Brain microvascular endothelial cell (primary cell): ENCODE data around the gene NOVA1.

Experiments
- DNase-seq: peaks from one replicate; pipeline ENCODE4 v3.0.0-alpha.2; 2020
- H3K27ac ChIP-seq: fragments of 250-450 bp; sonication (Bioruptor Pico); 2 replicates; pipeline ENCODE4 v1.5.1; 2020; ENCODE audit warnings: mild to moderate bottlenecking, moderate library complexity
- H3K27me3 ChIP-seq: fragments of 250-450 bp; sonication (Bioruptor Pico); replicated peaks from 2 replicates; pipeline ENCODE4 v1.5.1; 2020; ENCODE audit warnings: mild to moderate bottlenecking
- H3K36me3 ChIP-seq: fragments of 250-450 bp; sonication (Bioruptor Pico); replicated peaks from 2 replicates; pipeline ENCODE4 v1.5.1; 2020; ENCODE audit warnings: mild to moderate bottlenecking
- H3K4me3 ChIP-seq: 2 replicates; pipeline ENCODE4 v1.5.1; 2011; ENCODE audit warnings: low read depth, mild to moderate bottlenecking, control low read depth, low read length, moderate library complexity
- in situ Hi-C: cut with HindIII; loops from 2 replicates; pipeline ENCODE4 v1.10.0; 2017; ENCODE audit warnings: low sequenced_read_pairs, low pct_ligation_motif_present
- TF ChIP-seq, protein P1 (sequence below): IDR thresholded peaks from 2 replicates; pipeline ENCODE4 v1.5.1; 2011; ENCODE audit warnings: low read depth, mild to moderate bottlenecking, moderate library complexity, low read length, control low read depth, inconsistent platforms; ENCODE audit errors: missing control alignments

Gene NOVA1

DNA sequence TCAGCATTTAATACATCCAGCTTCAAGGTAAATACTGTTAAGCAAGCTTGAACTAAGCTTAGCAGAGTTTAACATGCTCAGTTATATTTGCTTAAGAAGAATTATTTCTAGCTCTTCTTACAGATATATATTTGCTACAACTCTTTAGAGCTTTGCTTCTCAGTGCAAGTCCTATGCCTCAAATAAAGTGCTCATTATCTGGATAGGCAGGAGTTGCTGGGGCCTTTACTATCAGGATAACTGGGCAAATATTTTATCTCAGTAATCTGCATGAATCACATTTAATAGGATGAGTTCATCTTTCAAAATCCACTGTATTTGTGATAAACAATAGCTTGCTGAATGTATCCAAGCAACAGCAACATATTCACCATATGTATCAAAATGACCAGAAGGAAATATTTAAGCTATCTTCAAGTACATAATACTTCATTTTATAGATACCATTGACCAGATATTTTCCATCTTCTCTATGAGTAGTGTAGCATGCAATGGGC lies 187.6 kb downstream of the NOVA1 start:
- H3K27ac ChIP-seq: no peak overlapping the region
- no peak for DNase-seq
- H3K4me3 ChIP-seq: no peak overlapping the region
- TF ChIP-seq, protein P1, sequence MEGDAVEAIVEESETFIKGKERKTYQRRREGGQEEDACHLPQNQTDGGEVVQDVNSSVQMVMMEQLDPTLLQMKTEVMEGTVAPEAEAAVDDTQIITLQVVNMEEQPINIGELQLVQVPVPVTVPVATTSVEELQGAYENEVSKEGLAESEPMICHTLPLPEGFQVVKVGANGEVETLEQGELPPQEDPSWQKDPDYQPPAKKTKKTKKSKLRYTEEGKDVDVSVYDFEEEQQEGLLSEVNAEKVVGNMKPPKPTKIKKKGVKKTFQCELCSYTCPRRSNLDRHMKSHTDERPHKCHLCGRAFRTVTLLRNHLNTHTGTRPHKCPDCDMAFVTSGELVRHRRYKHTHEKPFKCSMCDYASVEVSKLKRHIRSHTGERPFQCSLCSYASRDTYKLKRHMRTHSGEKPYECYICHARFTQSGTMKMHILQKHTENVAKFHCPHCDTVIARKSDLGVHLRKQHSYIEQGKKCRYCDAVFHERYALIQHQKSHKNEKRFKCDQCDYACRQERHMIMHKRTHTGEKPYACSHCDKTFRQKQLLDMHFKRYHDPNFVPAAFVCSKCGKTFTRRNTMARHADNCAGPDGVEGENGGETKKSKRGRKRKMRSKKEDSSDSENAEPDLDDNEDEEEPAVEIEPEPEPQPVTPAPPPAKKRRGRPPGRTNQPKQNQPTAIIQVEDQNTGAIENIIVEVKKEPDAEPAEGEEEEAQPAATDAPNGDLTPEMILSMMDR: no peak
- no peaks in the 10 kb centered on the region for H3K36me3 ChIP-seq
- H3K27me3 ChIP-seq: no peaks in the 10 kb centered on the region
- in situ Hi-C loops: no loop called here

GRCh38 chr14:26404927-26405326 lies 192.9 kb downstream of the NOVA1 start:
- TF ChIP-seq, protein P1: no peak
- no peak overlapping the region for H3K4me3 ChIP-seq
- no peak overlapping the region for H3K27ac ChIP-seq
- no peak for DNase-seq
- no peaks in the 10 kb centered on the region for H3K27me3 ChIP-seq
- in situ Hi-C loops: no loop called here
- H3K36me3 ChIP-seq: no peaks in the 10 kb centered on the region

GRCh38 chr14:26403760-26404159 lies 194.1 kb downstream of the NOVA1 start:
- TF ChIP-seq, protein P1: no peak
- no peaks in the 10 kb centered on the region for H3K27me3 ChIP-seq
- H3K27ac ChIP-seq: no peak overlapping the region
- in situ Hi-C loops: no loop called here
- DNase-seq: no peak
- H3K36me3 ChIP-seq: no peaks in the 10 kb centered on the region
- H3K4me3 ChIP-seq: no peak overlapping the region

DNA sequence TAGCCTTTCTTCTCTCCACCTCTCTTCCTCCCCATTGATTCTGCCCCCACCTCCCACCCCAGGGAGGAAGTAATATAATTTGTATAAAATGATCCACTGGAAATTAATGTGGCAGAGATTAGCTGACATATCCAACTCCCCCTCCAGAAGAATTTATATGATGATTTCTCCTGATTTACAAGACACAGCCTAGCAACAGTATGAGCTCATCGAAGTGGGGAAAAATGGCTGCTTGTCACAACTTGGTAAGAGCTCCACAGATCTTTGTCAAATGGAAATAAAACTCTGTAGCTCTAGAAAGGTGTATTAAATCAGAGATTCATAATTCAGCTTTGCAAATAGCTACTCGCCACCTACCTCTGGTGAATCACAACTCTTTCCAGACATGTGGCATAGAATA lies 195.7 kb downstream of the NOVA1 start:
- Histone ChIP-seq H3K4me3 (no peak overlapping the region), H3K36me3 (no peaks in the 10 kb centered on the region), H3K27me3 (no peaks in the 10 kb centered on the region), H3K27ac (no peak overlapping the region)
- DNase-seq: no peak
- in situ Hi-C loops: no loop called here
- TF ChIP-seq, protein P1: no peak

GRCh38 chr14:26401179-26401968 lies 196.5 kb downstream of the NOVA1 start:
- in situ Hi-C loops: no loop called here
- Histone ChIP-seq H3K27ac (no peak overlapping the region), H3K36me3 (no peaks in the 10 kb centered on the region), H3K4me3 (no peak overlapping the region), H3K27me3 (no peaks in the 10 kb centered on the region)
- no peak for DNase-seq
- TF ChIP-seq, protein P1: no peak
